ENCODE data around the gene OTUB2.

Gene OTUB2

DNA sequence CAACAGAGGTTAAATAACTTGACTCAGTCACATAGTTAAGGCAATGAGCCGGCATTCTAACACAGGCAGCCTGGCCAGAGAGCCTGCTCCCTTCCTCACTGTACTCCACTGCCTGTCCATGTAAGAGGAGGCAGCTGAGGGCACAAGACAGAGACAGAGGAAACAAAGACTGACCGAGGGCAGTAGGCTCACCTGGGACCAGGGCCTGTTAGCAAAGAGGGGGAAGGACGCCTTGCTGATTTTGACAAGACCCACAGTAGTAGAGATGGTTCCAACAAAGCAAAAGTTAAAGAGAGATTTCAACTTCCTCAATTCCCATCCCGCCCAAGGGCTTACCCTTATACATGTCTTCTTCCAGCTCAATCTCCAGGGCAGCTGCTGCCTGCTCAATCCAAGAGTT is 26.5 kb downstream of the OTUB2 start:
- Histone ChIP-seq H3K79me1 (ENCODE audit: low read depth, low read length) (peaks cover 2% of the 10 kb centered on the region), H3K4me3 (ENCODE audit: low read length in 2 of 2) (no peak overlapping the region), H3K23ac (ENCODE audit: low read depth, low read length, poor library complexity) (no peak overlapping the region), H3K14ac (ENCODE audit: low read length) (no peak overlapping the region), H3K9me3 (replicated peaks in 1 of 2; ENCODE audit: control insufficient read depth in 2 of 2, insufficient read depth in 1 of 2, low read depth in 1 of 2, low read length in 2 of 2) (no peaks in the 10 kb centered on the region), H2BK12ac (ENCODE audit: low read length) (no peak overlapping the region), H3K4me2 (ENCODE audit: insufficient read depth, low read length, poor library complexity, severe bottlenecking) (no peak overlapping the region), H3K27me3 (ENCODE audit: control insufficient read depth in 3 of 3, insufficient read depth in 3 of 3, low read depth in 1 of 3, low read length in 3 of 3) (no peaks in the 10 kb centered on the region), H3K27ac (replicated peaks; ENCODE audit: low read length) (no peak overlapping the region), H3K9ac (ENCODE audit: low read depth, low read length, poor library complexity) (no peak overlapping the region), H2AK5ac (ENCODE audit: low read depth, low read length) (no peak overlapping the region), H3K18ac (ENCODE audit: low read length) (no peak overlapping the region), H2BK120ac (ENCODE audit: low read depth, low read length) (no peak overlapping the region), H4K8ac (ENCODE audit: low read depth, low read length) (no peak overlapping the region), H4K91ac (ENCODE audit: low read depth, low read length, poor library complexity) (no peak overlapping the region), H2BK15ac (ENCODE audit: low read length) (no peak overlapping the region), H2AFZ (ENCODE audit: low read length) (no peak overlapping the region), H2BK5ac (ENCODE audit: low read length) (no peak overlapping the region), H3K4me1 (ENCODE audit: control insufficient read depth in 2 of 2, insufficient read depth in 1 of 2, low read depth in 1 of 2, low read length in 2 of 2) (no peaks in the 10 kb centered on the region), H3K4ac (ENCODE audit: low read length) (no peak overlapping the region), H3K36me3 (replicated peaks in 1 of 2; ENCODE audit: control insufficient read depth in 2 of 2, insufficient read depth in 2 of 2, low read length in 2 of 2) (peaks cover 44 to 98% of the 10 kb centered on the region in 2 donors)
- no peak for DNase-seq (ENCODE audit: low spot score)
- no CpG with 5 or more reads among the region's 4 CpGs for WGBS, 2 donors (ENCODE audit: extremely low coverage in 2 of 2, insufficient read length in 2 of 2, insufficient replicate concordance in 1 of 2)

DNA sequence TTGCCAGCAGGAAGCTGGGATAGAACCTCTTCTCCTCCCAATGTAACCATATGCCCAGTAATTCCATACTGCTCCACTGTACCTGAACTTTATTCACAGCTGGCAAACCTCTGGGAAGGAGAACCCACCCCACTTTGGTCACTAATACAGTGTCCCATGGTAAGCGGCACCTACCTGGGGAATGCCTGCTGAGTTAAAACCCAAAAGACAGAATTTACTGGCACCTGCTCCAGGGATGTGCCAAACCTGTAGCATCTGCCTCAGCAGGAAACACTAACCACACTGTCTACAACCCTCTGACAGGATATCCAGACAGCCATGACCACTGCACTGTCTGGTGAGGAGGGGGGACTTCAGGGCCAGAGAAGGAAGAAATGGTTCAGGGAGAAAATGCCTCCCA is 28.3 kb downstream of the OTUB2 start:
- Histone ChIP-seq H4K8ac (ENCODE audit: low read depth, low read length) (no peak overlapping the region), H2BK120ac (ENCODE audit: low read depth, low read length) (no peak overlapping the region), H3K36me3 (replicated peaks in 1 of 2; ENCODE audit: control insufficient read depth in 2 of 2, insufficient read depth in 2 of 2, low read length in 2 of 2) (peaks cover 48 to 98% of the 10 kb centered on the region in 2 donors), H3K27me3 (ENCODE audit: control insufficient read depth in 3 of 3, insufficient read depth in 3 of 3, low read depth in 1 of 3, low read length in 3 of 3) (no peaks in the 10 kb centered on the region), H3K18ac (ENCODE audit: low read length) (no peak overlapping the region), H3K14ac (ENCODE audit: low read length) (no peak overlapping the region), H3K23ac (ENCODE audit: low read depth, low read length, poor library complexity) (no peak overlapping the region), H3K79me1 (ENCODE audit: low read depth, low read length) (peaks cover 2% of the 10 kb centered on the region), H4K91ac (ENCODE audit: low read depth, low read length, poor library complexity) (no peak overlapping the region), H3K4me1 (ENCODE audit: control insufficient read depth in 2 of 2, insufficient read depth in 1 of 2, low read depth in 1 of 2, low read length in 2 of 2) (no peaks in the 10 kb centered on the region), H2AK5ac (ENCODE audit: low read depth, low read length) (no peak overlapping the region), H3K9me3 (replicated peaks in 1 of 2; ENCODE audit: control insufficient read depth in 2 of 2, insufficient read depth in 1 of 2, low read depth in 1 of 2, low read length in 2 of 2) (no peaks in the 10 kb centered on the region), H2BK12ac (ENCODE audit: low read length) (no peak overlapping the region), H3K4me2 (ENCODE audit: insufficient read depth, low read length, poor library complexity, severe bottlenecking) (no peak overlapping the region), H2BK5ac (ENCODE audit: low read length) (no peak overlapping the region), H3K4ac (ENCODE audit: low read length) (no peak overlapping the region), H2BK15ac (ENCODE audit: low read length) (no peak overlapping the region), H3K9ac (ENCODE audit: low read depth, low read length, poor library complexity) (no peak overlapping the region), H2AFZ (ENCODE audit: low read length) (no peak overlapping the region), H3K27ac (replicated peaks; ENCODE audit: low read length) (no peak overlapping the region), H3K4me3 (ENCODE audit: low read length in 2 of 2) (no peak overlapping the region)
- DNase-seq (ENCODE audit: low spot score): no peak
- no CpG with 5 or more reads among the region's 1 CpG for WGBS, 2 donors (ENCODE audit: extremely low coverage in 2 of 2, insufficient read length in 2 of 2, insufficient replicate concordance in 1 of 2)

DNA sequence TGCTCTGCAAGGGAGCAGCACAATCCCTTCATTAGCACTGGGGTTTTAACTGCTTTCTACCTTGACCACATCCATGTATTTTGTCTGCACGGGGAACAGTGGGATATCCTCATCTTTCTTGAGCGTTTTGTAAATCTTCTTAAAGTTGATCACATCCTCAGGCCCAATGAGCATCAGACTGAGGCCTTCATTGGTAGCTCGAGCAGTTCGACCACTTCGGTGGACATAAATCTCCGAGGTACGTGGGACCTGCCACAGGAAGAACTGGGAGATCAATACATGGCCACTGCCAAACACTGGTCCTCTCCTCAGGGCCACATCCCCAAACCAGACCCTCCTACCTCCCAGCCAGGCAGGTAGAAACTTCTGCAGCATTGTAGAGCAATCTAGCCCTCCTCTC is 28.8 kb downstream of the OTUB2 start:
- no peak overlapping the region for H2AK5ac ChIP-seq (ENCODE audit: low read depth, low read length)
- no peaks in the 10 kb centered on the region for H3K27me3 ChIP-seq (ENCODE audit: control insufficient read depth in 3 of 3, insufficient read depth in 3 of 3, low read depth in 1 of 3, low read length in 3 of 3)
- H2BK12ac ChIP-seq (ENCODE audit: low read length): no peak overlapping the region
- H3K27ac ChIP-seq (replicated peaks; ENCODE audit: low read length): no peak overlapping the region
- H3K9me3 ChIP-seq (replicated peaks in 1 of 2; ENCODE audit: control insufficient read depth in 2 of 2, insufficient read depth in 1 of 2, low read depth in 1 of 2, low read length in 2 of 2): no peaks in the 10 kb centered on the region
- no peak overlapping the region for H3K4me3 ChIP-seq (ENCODE audit: low read length in 2 of 2)
- H3K4me2 ChIP-seq (ENCODE audit: insufficient read depth, low read length, poor library complexity, severe bottlenecking): no peak overlapping the region
- no peak overlapping the region for H3K14ac ChIP-seq (ENCODE audit: low read length)
- DNase-seq (ENCODE audit: low spot score): no peak
- H3K4ac ChIP-seq (ENCODE audit: low read length): no peak overlapping the region
- no peak overlapping the region for H4K91ac ChIP-seq (ENCODE audit: low read depth, low read length, poor library complexity)
- H3K18ac ChIP-seq (ENCODE audit: low read length): no peak overlapping the region
- no peak overlapping the region for H2BK120ac ChIP-seq (ENCODE audit: low read depth, low read length)
- no peak overlapping the region for H2AFZ ChIP-seq (ENCODE audit: low read length)
- H2BK5ac ChIP-seq (ENCODE audit: low read length): no peak overlapping the region
- no peak overlapping the region for H3K9ac ChIP-seq (ENCODE audit: low read depth, low read length, poor library complexity)
- no peak overlapping the region for H4K8ac ChIP-seq (ENCODE audit: low read depth, low read length)
- no peak overlapping the region for H2BK15ac ChIP-seq (ENCODE audit: low read length)
- no peak overlapping the region for H3K23ac ChIP-seq (ENCODE audit: low read depth, low read length, poor library complexity)
- H3K4me1 ChIP-seq (ENCODE audit: control insufficient read depth in 2 of 2, insufficient read depth in 1 of 2, low read depth in 1 of 2, low read length in 2 of 2): no peaks in the 10 kb centered on the region
- no CpG with 5 or more reads among the region's 7 CpGs for WGBS, 2 donors (ENCODE audit: extremely low coverage in 2 of 2, insufficient read length in 2 of 2, insufficient replicate concordance in 1 of 2)
- H3K79me1 ChIP-seq (ENCODE audit: low read depth, low read length): peaks cover 2% of the 10 kb centered on the region
- H3K36me3 ChIP-seq (replicated peaks in 1 of 2; ENCODE audit: control insufficient read depth in 2 of 2, insufficient read depth in 2 of 2, low read length in 2 of 2): peaks cover 48 to 98% of the 10 kb centered on the region in 2 donors

DNA sequence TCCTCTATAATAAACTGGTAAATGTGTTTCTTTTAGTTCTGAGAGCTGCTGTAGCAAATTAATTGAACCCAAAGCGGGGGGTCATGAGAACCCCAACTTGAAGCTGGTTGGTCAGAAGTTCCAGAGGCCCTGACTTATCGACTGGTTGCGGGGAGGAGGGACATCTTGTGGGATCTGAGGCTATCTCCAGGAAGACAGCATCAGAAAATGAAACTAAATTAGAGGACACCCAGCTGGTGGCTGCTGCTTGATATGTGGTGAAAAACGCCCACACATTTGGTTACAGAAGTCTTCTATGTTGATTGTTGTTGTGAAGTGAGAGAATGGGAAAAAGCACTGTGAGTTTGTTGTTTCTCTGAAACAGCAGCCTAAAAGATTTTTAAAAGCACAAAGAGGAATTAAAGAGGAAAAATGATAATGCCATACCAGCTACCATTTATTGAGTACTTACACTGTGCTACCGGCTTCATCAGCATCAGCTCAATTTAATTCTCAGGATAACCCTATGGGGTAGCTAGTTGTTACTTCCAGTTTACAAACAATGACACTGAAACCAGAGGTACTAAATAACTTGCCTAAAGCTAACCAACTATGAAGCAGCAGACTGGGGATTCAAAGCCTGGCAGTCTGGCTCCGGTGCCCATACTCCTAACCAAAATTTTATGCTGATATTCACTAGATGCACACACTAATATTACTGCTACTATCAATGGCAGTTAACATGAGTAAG is 30.6 kb downstream of the OTUB2 start:
- Histone ChIP-seq H3K18ac (ENCODE audit: low read length) (no peak overlapping the region), H3K79me1 (ENCODE audit: low read depth, low read length) (peaks cover 2% of the 10 kb centered on the region), H3K9ac (ENCODE audit: low read depth, low read length, poor library complexity) (no peak overlapping the region), H3K4me2 (ENCODE audit: insufficient read depth, low read length, poor library complexity, severe bottlenecking) (no peak overlapping the region), H3K36me3 (replicated peaks in 1 of 2; ENCODE audit: control insufficient read depth in 2 of 2, insufficient read depth in 2 of 2, low read length in 2 of 2) (peaks cover 51 to 98% of the 10 kb centered on the region in 2 donors), H3K27me3 (ENCODE audit: control insufficient read depth in 3 of 3, insufficient read depth in 3 of 3, low read depth in 1 of 3, low read length in 3 of 3) (no peaks in the 10 kb centered on the region), H3K4me3 (ENCODE audit: low read length in 2 of 2) (no peak overlapping the region), H4K8ac (ENCODE audit: low read depth, low read length) (no peak overlapping the region), H3K14ac (ENCODE audit: low read length) (no peak overlapping the region), H2BK12ac (ENCODE audit: low read length) (no peak overlapping the region), H2AFZ (ENCODE audit: low read length) (no peak overlapping the region), H3K4ac (ENCODE audit: low read length) (no peak overlapping the region), H3K23ac (ENCODE audit: low read depth, low read length, poor library complexity) (no peak overlapping the region), H2BK5ac (ENCODE audit: low read length) (no peak overlapping the region), H3K27ac (replicated peaks; ENCODE audit: low read length) (no peak overlapping the region), H2AK5ac (ENCODE audit: low read depth, low read length) (no peak overlapping the region), H3K4me1 (ENCODE audit: control insufficient read depth in 2 of 2, insufficient read depth in 1 of 2, low read depth in 1 of 2, low read length in 2 of 2) (no peaks in the 10 kb centered on the region), H2BK120ac (ENCODE audit: low read depth, low read length) (no peak overlapping the region), H2BK15ac (ENCODE audit: low read length) (no peak overlapping the region), H4K91ac (ENCODE audit: low read depth, low read length, poor library complexity) (no peak overlapping the region), H3K9me3 (replicated peaks in 1 of 2; ENCODE audit: control insufficient read depth in 2 of 2, insufficient read depth in 1 of 2, low read depth in 1 of 2, low read length in 2 of 2) (no peaks in the 10 kb centered on the region)
- no peak for DNase-seq (ENCODE audit: low spot score)
- WGBS, 2 donors (ENCODE audit: extremely low coverage in 2 of 2, insufficient read length in 2 of 2, insufficient replicate concordance in 1 of 2): no CpG with 5 or more reads among the region's 6 CpGs

All from neuronal stem cell (in vitro differentiated cells).